LNCAP (cell line): ENCODE measurements around the gene MUC22.

Experiments
- CTCF ChIP-seq: fragments of 450-650 bp; IDR thresholded peaks from 2 replicates; pipeline ENCODE4 v1.5.1; 2017; ENCODE audit warnings: mild to moderate bottlenecking

The MUC22 gene

DNA sequence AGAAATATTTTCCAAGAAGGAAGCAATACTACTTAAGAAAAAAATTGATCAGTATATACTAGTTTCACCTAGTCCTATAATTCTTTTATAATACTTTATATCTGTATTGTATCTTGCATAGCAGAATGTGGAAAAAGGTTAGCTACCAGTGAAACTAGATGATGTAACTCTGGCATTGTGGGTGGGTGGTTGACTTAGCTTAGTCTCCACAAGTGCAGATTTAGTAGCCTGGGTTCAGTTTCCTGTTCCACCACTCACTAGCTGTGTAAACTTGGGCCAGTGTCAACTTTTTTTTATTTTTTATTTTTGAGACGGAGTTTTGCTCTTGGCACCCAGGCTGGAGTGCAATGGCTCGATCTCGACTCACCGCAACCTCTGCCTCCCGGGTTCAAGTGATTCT lies 24.8 kb upstream of the MUC22 start:
- TF ChIP-seq CTCF: no peak

- TF ChIP-seq CTCF: no peak
Measured at GRCh38 chr6:30987304-30987703, 23.0 kb upstream of the MUC22 start.

DNA sequence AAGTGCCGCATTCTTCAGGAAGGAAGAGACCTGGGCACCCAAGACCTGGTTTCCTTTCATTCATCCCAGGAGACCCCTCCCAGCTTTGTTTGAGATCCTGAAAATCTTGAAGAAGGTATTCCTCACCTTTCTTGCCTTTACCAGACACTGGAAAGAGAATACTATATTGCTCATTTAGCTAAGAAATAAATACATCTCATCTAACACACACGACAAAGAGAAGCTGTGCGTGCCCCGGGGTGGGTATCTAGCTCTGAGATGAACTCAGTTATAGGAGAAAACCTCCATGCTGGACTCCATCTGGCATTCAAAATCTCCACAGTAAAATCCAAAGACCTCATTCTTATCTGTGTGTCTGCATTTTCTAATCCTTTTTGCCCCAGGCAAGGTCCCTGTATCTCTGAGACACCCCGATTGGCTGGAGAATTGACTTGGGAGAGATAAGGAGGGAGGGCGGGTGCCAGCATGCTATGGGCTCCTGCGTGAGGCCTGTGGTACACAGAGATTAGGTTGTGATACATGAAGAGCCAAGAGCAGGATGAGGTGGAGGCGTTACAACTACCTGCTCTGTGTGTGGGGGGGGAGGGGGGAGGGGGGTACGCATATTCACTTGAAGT lies 22.0 kb upstream of the MUC22 start:
- TF ChIP-seq CTCF: no peak

GRCh38 chr6:30990422-30991086 lies 19.7 kb upstream of the MUC22 start:
- TF ChIP-seq CTCF: no peak

DNA sequence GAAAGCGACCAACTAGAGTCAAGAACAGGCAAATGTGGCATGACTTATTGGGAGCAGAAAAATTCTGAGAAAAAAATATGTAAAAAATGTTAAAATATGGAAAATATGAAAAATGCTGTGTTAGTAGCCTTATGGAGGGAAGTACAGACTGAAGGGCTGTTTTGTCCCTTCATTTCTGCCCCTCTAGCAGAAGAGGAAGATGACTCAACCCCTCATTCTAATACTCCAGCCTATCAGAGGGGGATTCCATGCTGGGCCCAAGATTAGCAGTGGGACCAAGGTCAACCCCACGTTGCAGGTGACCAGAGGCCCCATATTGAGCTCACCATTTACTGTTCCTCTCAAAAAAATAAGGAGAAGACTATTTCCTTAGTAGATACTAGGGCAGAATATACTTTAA lies 18.4 kb upstream of the MUC22 start:
- TF ChIP-seq CTCF: no peak

DNA sequence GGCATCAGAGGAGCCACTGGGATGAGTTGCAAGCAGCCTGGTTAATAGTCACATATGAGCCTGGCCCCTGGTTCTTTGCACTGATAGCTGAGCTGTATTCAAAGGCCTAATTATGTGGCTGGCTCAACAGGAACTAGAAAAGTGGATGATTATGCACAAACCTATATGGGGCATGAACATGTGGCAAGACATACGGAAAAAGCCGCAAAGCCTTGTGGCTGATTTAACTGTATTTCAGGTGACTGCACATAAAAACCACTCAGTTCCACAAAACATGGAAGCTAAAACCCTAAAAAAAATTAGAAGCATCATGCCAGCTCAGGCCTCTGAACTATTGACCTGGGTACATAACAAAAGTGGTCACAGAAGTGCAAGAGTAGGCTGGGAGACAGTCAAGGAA lies 13.0 kb upstream of the MUC22 start:
- TF ChIP-seq CTCF: no peak

DNA sequence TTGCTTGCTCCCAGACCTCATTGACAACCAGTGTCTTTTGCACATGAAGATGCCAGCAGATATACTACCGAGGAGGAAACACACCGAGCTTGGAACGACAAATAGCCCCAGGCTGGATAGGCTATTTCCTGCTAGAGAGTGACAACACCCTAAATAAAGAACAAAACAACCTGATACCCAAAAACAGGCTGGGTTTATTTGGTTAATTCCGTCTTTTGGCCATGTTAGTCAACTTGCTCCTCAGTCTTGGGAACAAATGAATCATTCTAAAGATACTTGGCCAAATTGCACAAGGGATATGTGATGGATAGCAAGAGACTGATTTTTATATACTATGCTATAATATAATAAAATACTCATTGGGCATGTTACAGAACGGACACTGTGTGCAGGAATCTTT lies 11.5 kb upstream of the MUC22 start:
- no peak for TF ChIP-seq CTCF
